Cardiac fibroblast (primary cell): Measurements from ENCODE around the gene GOLGA3.
"Not testable (repeated sequence)": the region's sequence is repeated elsewhere in the genome, so short reads cannot be mapped to it uniquely, and the experiment has no call there.

ENCODE experiments used
- DNase-seq, 2 donors: peaks; one replicate each; pipeline versions ENCODE4 v3.0.0 to v3.0.0-alpha.2; 2010; ENCODE audit warnings: low read depth in 2 of 2
- H3K4me3 ChIP-seq, 2 donors: replicated peaks in 1 of 2; 1 replicate in 1 of 2; 2 replicates in 1 of 2; pipeline ENCODE4 v1.5.1; 2011; ENCODE audit warnings: low read depth in 2 of 2, low read length in 2 of 2, mild to moderate bottlenecking in 2 of 2, moderate library complexity in 1 of 2
- TF ChIP-seq, protein P1 (sequence below): IDR thresholded peaks from one replicate; pipeline ENCODE4 v1.5.1; 2011; ENCODE audit warnings: low read depth, mild to moderate bottlenecking, low read length, inconsistent platforms

Gene GOLGA3

DNA sequence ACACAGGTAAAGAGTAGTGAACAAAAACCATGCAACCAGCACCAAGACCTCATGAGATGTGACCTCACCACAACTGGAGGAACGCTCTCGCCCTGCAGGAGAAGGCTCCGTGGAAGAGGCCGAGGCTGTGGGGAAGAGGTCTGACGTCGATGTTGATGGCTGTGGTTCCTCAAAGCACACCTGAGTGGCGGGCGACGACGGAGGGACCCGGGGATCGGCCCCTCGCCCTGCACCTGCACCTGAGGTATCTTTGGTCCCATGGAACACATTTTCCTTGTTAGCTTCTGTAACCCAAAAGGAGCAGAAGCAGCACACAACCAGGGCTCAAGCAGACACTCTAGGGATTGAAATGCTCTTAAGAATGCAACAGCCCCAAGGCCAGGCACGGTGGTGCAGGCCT lies 40.9 kb upstream of the GOLGA3 start:
- DNase-seq: no peak
- H3K4me3 ChIP-seq: no peak overlapping the region

DNA sequence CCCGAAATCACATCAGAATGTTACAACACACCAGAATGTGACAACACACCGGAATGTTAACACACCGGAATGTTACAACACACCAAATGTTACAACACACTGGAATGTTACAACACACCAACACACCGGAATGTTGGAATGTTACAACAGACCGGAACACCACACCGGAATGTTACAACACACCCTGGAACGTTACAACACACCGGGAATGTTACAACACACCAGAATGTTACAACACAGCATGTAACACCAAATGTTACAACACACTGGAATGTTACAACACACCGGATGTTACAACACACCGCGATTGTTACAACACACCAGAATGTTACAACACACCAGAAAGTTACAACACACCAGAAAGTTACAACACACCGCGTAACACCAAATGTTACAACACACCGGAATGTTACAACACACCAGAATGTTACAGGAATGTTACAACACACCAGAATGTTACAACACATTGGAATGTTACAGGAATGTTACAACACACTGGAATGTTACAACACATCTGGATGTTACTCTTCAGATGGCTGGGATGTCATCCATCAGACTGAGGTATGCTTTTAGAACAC lies 37.7 kb upstream of the GOLGA3 start:
- TF ChIP-seq, protein P1, sequence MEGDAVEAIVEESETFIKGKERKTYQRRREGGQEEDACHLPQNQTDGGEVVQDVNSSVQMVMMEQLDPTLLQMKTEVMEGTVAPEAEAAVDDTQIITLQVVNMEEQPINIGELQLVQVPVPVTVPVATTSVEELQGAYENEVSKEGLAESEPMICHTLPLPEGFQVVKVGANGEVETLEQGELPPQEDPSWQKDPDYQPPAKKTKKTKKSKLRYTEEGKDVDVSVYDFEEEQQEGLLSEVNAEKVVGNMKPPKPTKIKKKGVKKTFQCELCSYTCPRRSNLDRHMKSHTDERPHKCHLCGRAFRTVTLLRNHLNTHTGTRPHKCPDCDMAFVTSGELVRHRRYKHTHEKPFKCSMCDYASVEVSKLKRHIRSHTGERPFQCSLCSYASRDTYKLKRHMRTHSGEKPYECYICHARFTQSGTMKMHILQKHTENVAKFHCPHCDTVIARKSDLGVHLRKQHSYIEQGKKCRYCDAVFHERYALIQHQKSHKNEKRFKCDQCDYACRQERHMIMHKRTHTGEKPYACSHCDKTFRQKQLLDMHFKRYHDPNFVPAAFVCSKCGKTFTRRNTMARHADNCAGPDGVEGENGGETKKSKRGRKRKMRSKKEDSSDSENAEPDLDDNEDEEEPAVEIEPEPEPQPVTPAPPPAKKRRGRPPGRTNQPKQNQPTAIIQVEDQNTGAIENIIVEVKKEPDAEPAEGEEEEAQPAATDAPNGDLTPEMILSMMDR: no peak
- DNase-seq: peak; percentile 56 to 87
- no peak overlapping the region for H3K4me3 ChIP-seq

More for the DNA sequence above, 40.9 kb upstream of the GOLGA3 start:
- TF ChIP-seq, protein P1: no peak

DNA sequence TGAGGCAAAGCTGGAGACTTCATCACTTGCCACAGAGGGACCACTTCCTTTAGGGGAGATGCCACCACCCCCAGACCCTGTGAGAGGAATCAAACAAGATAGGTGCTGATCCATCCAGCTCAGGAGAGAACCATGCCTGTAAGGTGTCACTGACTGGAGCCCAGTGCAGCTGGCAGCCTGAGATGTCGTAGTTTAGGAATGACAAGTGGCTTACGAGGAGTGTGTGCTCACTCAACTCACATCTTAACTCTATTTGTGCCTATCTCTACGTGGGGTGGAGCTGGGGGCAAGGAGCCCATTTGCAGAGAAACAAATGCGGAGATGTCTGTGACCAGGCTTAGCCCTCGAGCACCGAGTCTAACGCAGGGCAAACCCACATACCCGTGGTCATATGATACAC lies 32.9 kb upstream of the GOLGA3 start:
- DNase-seq: no peak
- TF ChIP-seq, protein P1: no peak
- H3K4me3 ChIP-seq: no peak overlapping the region

DNA sequence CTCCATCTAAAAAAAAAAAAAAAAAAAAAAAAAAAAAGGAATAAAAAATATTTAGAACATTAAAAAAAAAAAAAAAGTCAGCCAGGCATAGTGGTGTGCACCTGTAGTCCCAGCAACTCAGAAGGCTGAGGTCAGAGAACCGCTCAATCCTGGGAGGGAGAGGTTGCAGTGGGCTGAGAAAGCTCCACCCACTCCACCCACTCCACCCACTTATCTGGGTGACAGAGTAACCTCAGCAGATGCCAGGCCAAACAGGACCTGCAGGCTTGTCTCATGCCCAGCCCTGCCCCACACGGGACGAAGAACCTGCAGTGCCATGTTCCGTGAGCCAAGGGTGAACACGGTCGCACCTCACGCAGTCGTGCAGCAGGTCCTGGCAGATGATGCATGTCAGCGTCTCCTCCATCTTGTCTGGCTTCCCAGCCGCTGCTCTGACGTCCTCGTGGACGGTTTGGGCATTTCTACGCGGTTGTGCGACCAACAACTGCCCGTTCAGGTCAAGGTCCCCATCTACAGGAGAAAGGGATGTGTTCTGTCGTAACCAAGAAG lies 30.1 kb upstream of the GOLGA3 start:
- TF ChIP-seq, protein P1: no peak
- DNase-seq: no peak
- H3K4me3 ChIP-seq: no peak overlapping the region

DNA sequence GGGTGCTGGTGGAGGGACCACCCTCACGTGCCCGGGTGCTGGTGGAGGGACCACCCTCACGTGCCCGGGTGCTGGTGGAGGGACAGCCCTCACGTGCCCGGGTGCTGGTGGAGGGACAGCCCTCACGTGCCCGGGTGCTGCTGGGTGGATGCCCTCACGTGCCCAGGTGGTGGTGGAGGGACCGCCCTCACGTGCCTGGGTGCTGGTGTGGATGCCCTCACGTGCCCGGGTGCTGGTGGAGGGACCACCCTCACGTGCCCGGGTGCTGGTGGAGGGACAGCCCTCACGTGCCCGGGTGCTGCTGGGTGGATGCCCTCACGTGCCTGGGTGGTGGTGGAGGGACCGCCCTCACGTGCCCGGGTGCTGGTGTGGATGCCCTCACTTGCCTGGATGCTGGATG lies 28.4 kb upstream of the GOLGA3 start:
- DNase-seq: not testable (repeated sequence)

DNA sequence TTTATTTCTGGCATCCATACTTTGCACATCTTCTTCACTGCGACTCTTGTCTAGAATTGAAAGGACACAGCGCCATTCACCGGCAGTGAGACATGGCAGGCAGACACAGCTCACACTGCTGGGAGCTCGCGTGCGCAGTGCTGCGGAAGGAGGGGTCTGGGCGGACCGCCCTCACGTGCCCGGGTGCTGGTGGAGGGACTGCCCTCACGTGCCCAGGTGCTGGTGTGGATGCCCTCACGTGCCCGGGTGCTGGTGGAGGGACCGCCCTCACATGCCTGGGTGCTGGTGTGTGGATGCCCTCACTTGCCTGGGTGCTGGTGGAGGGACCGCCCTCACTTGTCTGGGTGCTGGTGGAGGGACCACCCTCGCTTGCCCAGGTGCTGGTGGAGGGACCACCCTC lies 27.9 kb upstream of the GOLGA3 start:
- H3K4me3 ChIP-seq: no peak overlapping the region
- DNase-seq: no peak
- TF ChIP-seq, protein P1: no peak

More for the DNA sequence above, 28.4 kb upstream of the GOLGA3 start:
- H3K4me3 ChIP-seq: not testable (repeated sequence)

DNA sequence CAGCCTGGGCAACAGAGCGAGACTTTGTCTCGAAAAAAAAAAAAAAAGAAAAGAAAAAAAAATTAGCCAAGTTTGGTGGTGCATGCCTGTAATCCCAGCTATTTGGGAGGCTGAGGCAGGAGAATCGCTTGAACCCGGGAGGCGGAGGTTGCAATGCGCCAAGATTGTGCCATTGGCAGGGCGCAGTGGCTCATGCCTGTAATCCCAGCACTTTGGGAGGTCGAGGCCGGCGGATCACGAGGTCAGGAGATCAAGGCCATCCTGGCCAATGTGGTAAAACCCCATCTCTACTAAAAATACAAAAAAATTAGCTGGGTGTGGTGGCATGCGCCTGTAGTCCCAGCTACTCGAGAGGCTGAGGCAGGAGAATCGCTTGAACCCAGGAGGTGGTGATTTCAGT lies 26.5 kb upstream of the GOLGA3 start:
- DNase-seq, H3K4me3 ChIP-seq: not testable (repeated sequence)
